ENCODE results near the gene ALG5.

The ALG5 gene

GRCh38 chr13:36999054-36999714 is at the start of gene ALG5:
TSS of gene ALG5 (minus strand) at chr13:36999340. CDS start at chr13:36999300, 40 bp downstream.
- peak; percentile 89 for DNase-seq (ENCODE audit: low read depth)

- no peak for DNase-seq (ENCODE audit: low read depth)
Measured at GRCh38 chr13:37047846-37048245, 48.7 kb upstream of the ALG5 start.

GRCh38 chr13:37047032-37047431 is 47.9 kb upstream of the ALG5 start:
- DNase-seq (ENCODE audit: low read depth), result no peak

GRCh38 chr13:37046062-37046461 is 46.9 kb upstream of the ALG5 start:
- DNase-seq (ENCODE audit: low read depth), result no peak

GRCh38 chr13:37040789-37041188 is 41.6 kb upstream of the ALG5 start:
- no peak for DNase-seq (ENCODE audit: low read depth)

GRCh38 chr13:37039896-37040295 is 40.8 kb upstream of the ALG5 start:
- DNase-seq (ENCODE audit: low read depth), result no peak

- no peak for DNase-seq (ENCODE audit: low read depth)
Measured at GRCh38 chr13:37037241-37037640, 38.1 kb upstream of the ALG5 start.

GRCh38 chr13:37029617-37030016 is 30.5 kb upstream of the ALG5 start:
- DNase-seq (ENCODE audit: low read depth), result no peak

- DNase-seq (ENCODE audit: low read depth), result no peak
Measured at GRCh38 chr13:37027639-37028038, 28.5 kb upstream of the ALG5 start.

GRCh38 chr13:37026771-37027170 is 27.6 kb upstream of the ALG5 start:
- no peak for DNase-seq (ENCODE audit: low read depth)

GRCh38 chr13:37023871-37024270 is 24.7 kb upstream of the ALG5 start:
- DNase-seq (ENCODE audit: low read depth), result no peak

GRCh38 chr13:37014609-37015008 is 15.5 kb upstream of the ALG5 start:
- DNase-seq (ENCODE audit: low read depth), result no peak

- no peak for DNase-seq (ENCODE audit: low read depth)
Measured at GRCh38 chr13:37011788-37012187, 12.6 kb upstream of the ALG5 start.

- DNase-seq (ENCODE audit: low read depth), result no peak
Measured at GRCh38 chr13:37011002-37011401, 11.9 kb upstream of the ALG5 start.

GRCh38 chr13:37010424-37010823 is 11.3 kb upstream of the ALG5 start:
- no peak for DNase-seq (ENCODE audit: low read depth)

- DNase-seq (ENCODE audit: low read depth), result no peak
Measured at GRCh38 chr13:37009692-37010091, 10.6 kb upstream of the ALG5 start.

- no peak for DNase-seq (ENCODE audit: low read depth)
Measured at GRCh38 chr13:37001921-37002250, 2.7 kb upstream of the ALG5 start.

GRCh38 chr13:36998624-36999041 is 507 bp downstream of the ALG5 start:
- peak; percentile 2 for DNase-seq (ENCODE audit: low read depth)

GRCh38 chr13:36997716-36998427 is 1.3 kb downstream of the ALG5 start:
- DNase-seq (ENCODE audit: low read depth), result no peak

GRCh38 chr13:36992362-36992761 is 6.8 kb downstream of the ALG5 start:
- no peak for DNase-seq (ENCODE audit: low read depth)

GRCh38 chr13:36986462-36987240 is 12.5 kb downstream of the ALG5 start:
- no peak for DNase-seq (ENCODE audit: low read depth)

- no peak for DNase-seq (ENCODE audit: low read depth)
Measured at GRCh38 chr13:36981156-36981743, 17.9 kb downstream of the ALG5 start.
